Keratinocyte (primary cell): Measurements from ENCODE around the gene METAP1D. TPM values are rescaled to one million over a fixed set of nuclear protein-coding genes. Genes with fewer than 3 reads are reported as not detected.

Source experiments
- DNase-seq: peaks from one replicate; pipeline ENCODE4 v3.0.0-alpha.2; 2011; ENCODE audit warnings: low read depth, missing footprints, low spot score
- FAIRE-seq: peaks from 2 replicates; lab custom pipeline; 2011; peaks lifted over from hg19 to GRCh38; lab: Jason Lieb, UNC
- H2AFZ ChIP-seq: 2 replicates; pipeline ENCODE4 v1.6.0; 2012; ENCODE audit warnings: low read length, control low read depth, inconsistent platforms; ENCODE audit not compliant: control insufficient read depth
- H3K27ac ChIP-seq: 2 replicates; pipeline ENCODE4 v1.5.1; 2011; ENCODE audit warnings: low read length; ENCODE audit not compliant: control insufficient read depth, insufficient read depth
- H3K27me3 ChIP-seq: 3 replicates; pipeline ENCODE4 v1.6.0; 2011; ENCODE audit warnings: low read length; ENCODE audit not compliant: control insufficient read depth, insufficient read depth; ENCODE audit errors: extremely low read depth
- H3K36me3 ChIP-seq, 2 experiments: 2 replicates in 1 of 2; 3 replicates in 1 of 2; pipeline ENCODE4 v1.5.1; 2011; ENCODE audit warnings: low read length in 2 of 2, mild to moderate bottlenecking in 1 of 2; ENCODE audit not compliant: control insufficient read depth in 2 of 2, insufficient read depth in 2 of 2; ENCODE audit errors: extremely low read depth in 1 of 2
- H3K4me1 ChIP-seq: 3 replicates; pipeline ENCODE4 v1.5.1; 2011; ENCODE audit warnings: low read length; ENCODE audit not compliant: control insufficient read depth, insufficient read depth; ENCODE audit errors: extremely low read depth
- H3K4me2 ChIP-seq: 3 replicates; pipeline ENCODE4 v1.6.0; 2011; ENCODE audit warnings: low read depth, low read length; ENCODE audit not compliant: control insufficient read depth, insufficient read depth; ENCODE audit errors: extremely low read depth
- H3K4me3 ChIP-seq, 3 experiments: fragments of 200-600 bp in 1 of 3; sonication (generic) in 1 of 3; 2 replicates in 2 of 3; 3 replicates in 1 of 3; pipeline ENCODE4 v1.5.1; 2011 to 2016; ENCODE audit warnings: low read length in 3 of 3, mild to moderate bottlenecking in 3 of 3, control low read depth in 2 of 3, inconsistent platforms in 1 of 3, low read depth in 1 of 3, mixed read lengths in 1 of 3, mixed run types in 1 of 3, moderate library complexity in 1 of 3; ENCODE audit not compliant: control insufficient read depth in 2 of 3, insufficient read depth in 2 of 3; ENCODE audit errors: extremely low read depth in 1 of 3
- H3K79me2 ChIP-seq: 2 replicates; pipeline ENCODE4 v1.6.0; 2012; ENCODE audit warnings: low read length; ENCODE audit not compliant: control insufficient read depth, insufficient read depth
- H3K9ac ChIP-seq: 3 replicates; pipeline ENCODE4 v1.6.0; 2011; ENCODE audit warnings: low read length; ENCODE audit not compliant: control insufficient read depth, insufficient read depth; ENCODE audit errors: extremely low read depth
- H3K9me1 ChIP-seq: 3 replicates; pipeline ENCODE4 v1.6.0; 2011; ENCODE audit warnings: low read length; ENCODE audit not compliant: control insufficient read depth, insufficient read depth; ENCODE audit errors: extremely low read depth
- H3K9me3 ChIP-seq: 2 replicates; pipeline ENCODE4 v1.5.1; 2012; ENCODE audit warnings: low read depth, low read length; ENCODE audit not compliant: control insufficient read depth
- H4K20me1 ChIP-seq: 3 replicates; pipeline ENCODE4 v1.6.0; 2011; ENCODE audit warnings: low read length; ENCODE audit not compliant: control insufficient read depth, insufficient read depth; ENCODE audit errors: extremely low read depth
- CTCF ChIP-seq, 3 experiments: IDR thresholded peaks in 1 of 3; conservative IDR thresholded peaks in 1 of 3; optimal IDR thresholded peaks in 1 of 3; 2 replicates in 2 of 3; 3 replicates in 1 of 3; pipeline versions ENCODE3 to v1.5.1; 2011; ENCODE audit warnings: low read length in 3 of 3, mild to moderate bottlenecking in 3 of 3, moderate library complexity in 2 of 3, control low read depth in 1 of 3, inconsistent platforms in 1 of 3; ENCODE audit not compliant: insufficient read depth in 2 of 3; ENCODE audit errors: extremely low read depth in 1 of 3
- EZH2 ChIP-seq: IDR thresholded peaks from one replicate; pipeline ENCODE4 v1.6.1; 2012; ENCODE audit warnings: inconsistent platforms, mild to moderate bottlenecking, low read length, moderate library complexity
- dilution Hi-C: fragments of 300-500 bp; cut with MboI; formaldehyde crosslinking; loops from one replicate; pipeline ENCODE4 v1.7.0; 2020; ENCODE audit warnings: low sequenced_read_pairs; ENCODE audit not compliant: extremely low pct_ligation_motif_present
- polyA plus RNA-seq, 5 experiments: library from polyadenylated mRNA; depleted of rRNA in 3 of 5; stranded (reverse) in 3 of 5; stranded (forward) in 1 of 5; unstranded in 1 of 5; fragments of >200 nt; gene quantifications; 1 replicate in 1 of 5; 2 replicates in 3 of 5; 3 replicates in 1 of 5; pipeline versions ENCODE4 v1.2.1 to v1.2.3, GENCODE V29; 2011 to 2012; ENCODE audit warnings: missing spikeins in 2 of 5, low read depth in 1 of 5, low replicate concordance in 1 of 5

The METAP1D gene
- polyA plus RNA-seq, 1 donor (not counting 4 experiments of a cell fraction or from before 2014, with no cell fraction given) = 5.1 TPM

- dilution Hi-C loops = no loop called here
- H3K27me3 ChIP-seq = no peaks in the 10 kb centered on the region
- no peaks in the 10 kb centered on the region for H3K4me1 ChIP-seq
- H3K36me3 ChIP-seq = peaks cover 2 to 11% of the 10 kb centered on the region in 2 experiments
- no peak overlapping the region for H3K4me3 ChIP-seq
- H3K27ac ChIP-seq = no peak overlapping the region
- DNase-seq = no peak
- H2AFZ ChIP-seq = no peak overlapping the region
- no peak for FAIRE-seq
- no peak overlapping the region for H3K4me2 ChIP-seq
- H3K79me2 ChIP-seq = peaks cover 3% of the 10 kb centered on the region
- no peak overlapping the region for H3K9ac ChIP-seq
- TF ChIP-seq EZH2 (no peak), CTCF (optimal IDR thresholded peaks at IDR 0.05 in 1 of 3, IDR thresholded peaks at IDR 0.05 in 1 of 3, conservative IDR thresholded peaks at IDR 0.05 in 1 of 3; ENCODE audit: extremely low read depth in 1 of 3, insufficient read depth in 2 of 3, low read length in 3 of 3) (no peak)
- no peaks in the 10 kb centered on the region for H3K9me3 ChIP-seq
- no peaks in the 10 kb centered on the region for H3K9me1 ChIP-seq
- no peaks in the 10 kb centered on the region for H4K20me1 ChIP-seq
Observed at GRCh38 chr2:171965238-171965637, 34.5 kb upstream of the METAP1D start.

GRCh38 chr2:171965661-171966060 lies 34.1 kb upstream of the METAP1D start:
- Histone ChIP-seq H3K9me3 (no peaks in the 10 kb centered on the region), H3K9ac (no peak overlapping the region), H2AFZ (no peak overlapping the region), H3K4me1 (no peaks in the 10 kb centered on the region), H3K27ac (no peak overlapping the region), H3K4me3 (no peak overlapping the region), H3K36me3 (peaks cover 2 to 11% of the 10 kb centered on the region in 2 experiments), H3K27me3 (no peaks in the 10 kb centered on the region), H4K20me1 (no peaks in the 10 kb centered on the region), H3K4me2 (no peak overlapping the region), H3K9me1 (no peaks in the 10 kb centered on the region), H3K79me2 (peaks cover 3% of the 10 kb centered on the region)
- no peak for TF ChIP-seq EZH2
- no peak for TF ChIP-seq CTCF (optimal IDR thresholded peaks at IDR 0.05 in 1 of 3, IDR thresholded peaks at IDR 0.05 in 1 of 3, conservative IDR thresholded peaks at IDR 0.05 in 1 of 3; ENCODE audit: extremely low read depth in 1 of 3, insufficient read depth in 2 of 3, low read length in 3 of 3)
- FAIRE-seq (no peak), DNase-seq (no peak)
- dilution Hi-C loops = no loop called here
